ENCODE measurements around the gene TCN1. TPM values are rescaled to one million over a fixed set of nuclear protein-coding genes. Genes with fewer than 3 reads are reported as not detected.
"Not testable (repeated sequence)": the region's sequence is repeated elsewhere in the genome, so short reads cannot be mapped to it uniquely, and the experiment has no call there.

The TCN1 gene
- total RNA-seq, 1 donor from 2014 or later, result not detected

DNA sequence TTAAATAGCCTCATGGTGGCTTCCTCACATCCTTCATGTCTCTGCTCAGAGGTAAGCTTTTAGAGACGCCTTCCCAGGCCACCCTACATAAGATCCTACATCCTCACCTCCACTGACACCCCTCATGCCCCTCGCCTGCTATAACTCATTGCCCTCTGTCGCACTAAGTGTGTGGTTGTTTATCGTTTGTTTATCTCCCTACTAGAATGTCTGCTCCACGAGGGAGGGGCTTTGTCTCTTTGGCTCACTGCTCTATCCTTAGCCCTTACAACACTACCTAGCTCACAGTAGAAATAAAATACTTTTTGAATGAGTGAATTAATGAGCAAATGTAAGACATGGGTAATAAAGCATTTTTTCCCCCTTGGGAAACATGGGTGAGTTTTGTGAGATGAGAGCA lies 19.7 kb downstream of the TCN1 start:
- Mint-ChIP-seq H3K9me3 (no peaks in the 10 kb centered on the region), H3K36me3 (ENCODE audit: low read depth) (no peaks in the 10 kb centered on the region), H3K4me1 (no peaks in the 10 kb centered on the region), H3K4me3 (no peak overlapping the region), H3K27ac (no peak overlapping the region), H3K27me3 (no peaks in the 10 kb centered on the region)
- intact Hi-C loops (cut with micrococcal nuclease), result no loop called here
- DNase-seq, result no peak

DNA sequence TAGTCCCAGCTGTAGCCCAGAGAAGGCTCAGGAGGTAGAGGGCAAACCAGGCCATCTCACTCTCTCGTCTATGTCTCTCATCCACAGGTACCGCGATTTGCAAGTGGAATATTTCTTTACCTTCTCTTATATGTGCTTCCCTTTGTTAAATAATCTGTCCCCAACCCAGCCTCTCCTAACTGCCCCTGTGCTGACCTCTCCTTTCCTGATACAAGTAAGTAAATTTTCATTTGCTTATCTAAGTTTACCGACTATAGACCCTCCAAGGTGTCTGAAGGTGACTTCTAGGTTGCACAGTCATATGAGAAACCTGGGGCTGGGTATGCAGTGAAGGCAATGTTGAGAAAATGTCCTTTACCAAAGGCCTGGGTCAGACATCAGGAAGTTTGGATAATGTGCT lies 20.9 kb downstream of the TCN1 start, which contains the start of gene CBLIF:
Gene CBLIF (minus strand): TSS at position 101 of the 400 bp plus-strand sequence. CDS start 46 bp downstream, at position 55.
- H3K27ac Mint-ChIP-seq, result no peak within 1 kb of the TSS
- H3K36me3 Mint-ChIP-seq (ENCODE audit: low read depth), result no peaks in the 10 kb centered on the region
- H3K4me1 Mint-ChIP-seq, result no peaks in the 10 kb centered on the region
- intact Hi-C loops (cut with micrococcal nuclease), result no loop called here
- no peaks in the 10 kb centered on the region for H3K9me3 Mint-ChIP-seq
- H3K27me3 Mint-ChIP-seq, result no peaks in the 10 kb centered on the region
- no peak within 1 kb of the TSS for H3K4me3 Mint-ChIP-seq
- no peak for DNase-seq

DNA sequence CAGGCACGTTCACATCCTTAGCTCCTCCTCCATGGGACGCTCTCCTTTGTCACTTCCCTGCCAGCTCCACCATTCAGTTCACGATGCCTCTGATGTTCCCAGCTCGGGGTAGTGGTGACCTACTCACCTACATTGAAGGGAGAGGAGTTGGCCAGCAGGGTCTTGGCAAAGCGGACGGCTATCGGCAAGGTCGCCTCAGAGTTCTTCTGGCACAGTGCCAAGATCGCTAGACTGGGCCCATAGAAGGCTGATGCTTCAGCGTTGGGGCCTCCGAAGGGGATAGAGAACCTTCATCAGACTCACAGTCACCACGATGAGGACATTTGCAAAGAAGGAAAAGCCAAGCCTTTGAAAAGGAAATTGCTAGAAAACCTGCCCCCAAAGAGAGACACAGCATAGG lies 24.0 kb downstream of the TCN1 start:
- intact Hi-C loops (cut with micrococcal nuclease), result no loop called here
- Mint-ChIP-seq H3K36me3 (ENCODE audit: low read depth) (no peaks in the 10 kb centered on the region), H3K4me1 (no peaks in the 10 kb centered on the region), H3K9me3 (no peaks in the 10 kb centered on the region), H3K27me3 (peaks cover 4% of the 10 kb centered on the region), H3K27ac (no peak overlapping the region), H3K4me3 (no peak overlapping the region)
- no peak for DNase-seq

DNA sequence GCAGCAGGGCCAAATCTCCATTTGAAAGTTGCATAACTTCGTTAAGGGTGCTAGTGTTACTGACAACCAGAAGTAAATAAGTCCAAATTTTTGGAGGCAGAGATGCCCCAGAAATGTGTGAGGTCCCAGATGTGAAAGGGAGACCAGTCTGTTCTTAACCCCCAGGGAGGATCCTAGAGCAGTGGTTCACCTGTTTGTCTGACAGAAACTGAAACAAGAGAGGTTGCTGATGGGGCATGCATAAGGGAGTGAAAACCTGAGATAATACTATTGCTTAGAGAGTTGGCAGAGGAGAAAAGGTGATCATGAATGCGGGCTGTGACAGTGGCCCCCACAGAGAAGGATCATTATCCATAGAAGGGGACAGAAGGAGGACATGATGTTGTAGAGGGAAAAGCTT lies 24.8 kb downstream of the TCN1 start:
- H3K27ac Mint-ChIP-seq, result no peak overlapping the region
- no peaks in the 10 kb centered on the region for H3K4me1 Mint-ChIP-seq
- H3K9me3 Mint-ChIP-seq, result no peaks in the 10 kb centered on the region
- no peaks in the 10 kb centered on the region for H3K36me3 Mint-ChIP-seq (ENCODE audit: low read depth)
- no peak overlapping the region for H3K4me3 Mint-ChIP-seq
- DNase-seq, result no peak
- H3K27me3 Mint-ChIP-seq, result peaks cover 9% of the 10 kb centered on the region
- intact Hi-C loops (cut with micrococcal nuclease), result no loop called here

DNA sequence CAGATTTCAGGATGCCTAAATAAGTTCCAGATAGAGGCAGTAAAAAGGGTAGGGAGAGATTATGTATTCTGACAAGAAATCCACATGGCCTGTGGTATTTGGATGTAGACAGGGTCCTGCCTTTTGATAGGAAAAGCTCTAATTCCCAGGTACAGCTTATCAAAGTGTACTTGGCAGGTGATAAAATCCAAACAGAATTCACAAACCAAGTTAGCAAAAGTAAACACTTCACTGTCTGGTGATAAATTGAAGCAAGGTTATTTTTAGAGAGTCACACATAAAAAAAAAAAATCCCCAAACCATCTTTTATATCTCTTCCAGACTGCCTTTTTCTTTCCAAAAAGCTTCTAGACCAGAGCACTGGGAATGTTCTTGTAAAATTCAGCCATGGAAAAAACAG lies 26.7 kb downstream of the TCN1 start:
- H3K4me3 Mint-ChIP-seq, result no peak overlapping the region
- H3K27me3 Mint-ChIP-seq, result peaks cover 9% of the 10 kb centered on the region
- no peaks in the 10 kb centered on the region for H3K4me1 Mint-ChIP-seq
- intact Hi-C loops (cut with micrococcal nuclease), result no loop called here
- H3K9me3 Mint-ChIP-seq, result no peaks in the 10 kb centered on the region
- no peaks in the 10 kb centered on the region for H3K36me3 Mint-ChIP-seq (ENCODE audit: low read depth)
- DNase-seq, result no peak
- H3K27ac Mint-ChIP-seq, result no peak overlapping the region

DNA sequence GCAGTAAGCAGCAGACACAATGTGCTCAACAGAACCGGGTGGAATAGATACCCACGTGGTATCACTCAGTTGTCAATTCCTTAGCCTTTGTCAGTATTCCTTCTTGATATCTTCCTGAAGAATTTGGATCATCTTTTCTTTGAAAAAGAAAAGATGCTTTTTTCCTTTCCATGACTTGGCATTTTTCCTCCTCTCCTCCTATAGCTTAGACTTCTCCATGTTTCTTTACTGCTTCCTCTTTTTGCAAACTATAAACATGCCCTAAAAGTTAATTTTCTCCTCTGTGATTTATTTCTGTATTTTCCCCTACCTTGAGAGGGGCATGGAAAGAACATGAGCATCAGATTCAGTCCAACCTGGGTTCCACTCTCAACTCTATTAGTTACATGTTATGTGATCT lies 32.7 kb downstream of the TCN1 start:
- no peaks in the 10 kb centered on the region for H3K36me3 Mint-ChIP-seq (ENCODE audit: low read depth)

DNA sequence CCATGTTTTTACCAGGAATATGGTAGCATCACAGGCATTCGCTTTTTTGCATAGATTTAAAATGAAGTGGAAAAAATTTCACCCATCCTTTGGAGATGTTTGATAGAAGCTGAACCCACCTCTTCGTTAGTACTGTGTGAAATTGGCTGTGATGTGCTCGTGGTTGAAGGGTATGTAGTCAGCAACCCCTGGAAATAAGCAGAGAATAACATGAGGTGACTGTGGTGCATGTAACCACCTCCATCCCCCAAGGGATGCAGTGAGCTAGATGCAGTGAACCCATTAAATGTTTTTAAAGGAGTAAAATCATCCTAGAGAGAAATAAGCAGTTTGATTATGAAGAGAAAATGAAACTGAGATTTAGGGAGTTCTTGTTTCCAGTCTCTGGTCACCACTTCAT lies 36.9 kb downstream of the TCN1 start:
- no peaks in the 10 kb centered on the region for H3K36me3 Mint-ChIP-seq (ENCODE audit: low read depth)
- H3K4me3 Mint-ChIP-seq, result no peak overlapping the region
- peaks cover 4% of the 10 kb centered on the region for H3K4me1 Mint-ChIP-seq
- DNase-seq, result no peak
- H3K9me3 Mint-ChIP-seq, result no peaks in the 10 kb centered on the region
- H3K27me3 Mint-ChIP-seq, result peaks cover 3% of the 10 kb centered on the region
- no peak overlapping the region for H3K27ac Mint-ChIP-seq
- intact Hi-C loops (cut with micrococcal nuclease), result loop anchor here (10.0 kb wide), 1 partner anchor 305 kb away; no protein-coding TSS in a partner anchor

More for the DNA sequence above, 32.7 kb downstream of the TCN1 start:
- Mint-ChIP-seq H3K27ac (no peak overlapping the region), H3K9me3 (no peaks in the 10 kb centered on the region), H3K4me3 (no peak overlapping the region), H3K27me3 (peaks cover 9% of the 10 kb centered on the region), H3K4me1 (peaks cover 4% of the 10 kb centered on the region)
- intact Hi-C loops (cut with micrococcal nuclease), result no loop called here
- DNase-seq, result no peak

DNA sequence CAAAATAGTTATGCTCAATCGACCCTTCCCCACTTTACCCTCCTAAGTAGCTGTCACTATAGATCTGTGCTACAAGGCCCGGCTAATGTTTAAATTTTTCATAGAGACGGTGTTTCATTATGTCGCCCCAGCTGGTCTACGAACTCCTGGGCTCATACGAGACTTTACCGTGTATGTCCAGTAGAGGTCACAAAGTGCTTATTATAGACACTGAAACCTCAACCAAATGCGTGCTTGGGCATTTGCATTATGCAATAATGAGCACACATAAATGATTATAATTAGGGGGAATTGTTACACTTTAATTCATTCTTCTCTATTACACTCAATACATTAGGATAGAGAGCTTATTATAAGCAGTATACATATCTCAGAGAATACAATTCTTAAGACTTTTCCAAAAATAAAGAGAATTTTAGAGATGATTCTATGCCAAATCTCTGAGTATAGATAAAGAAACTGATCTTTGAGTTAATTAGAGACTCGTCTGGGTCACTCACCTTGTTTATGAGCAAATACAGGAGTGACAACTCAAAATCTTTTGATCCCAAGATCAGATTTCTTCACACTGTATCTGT lies 43.2 kb downstream of the TCN1 start:
- intact Hi-C loops (cut with micrococcal nuclease), result loop anchor here (1.0 to 10.0 kb wide), 3 partner anchors 96 to 370 kb away; no protein-coding TSS in a partner anchor
- Mint-ChIP-seq H3K36me3 (ENCODE audit: low read depth) (no peaks in the 10 kb centered on the region), H3K9me3 (no peaks in the 10 kb centered on the region), H3K27ac (no peak overlapping the region), H3K4me3 (no peak overlapping the region), H3K4me1 (peaks cover 5% of the 10 kb centered on the region), H3K27me3 (no peaks in the 10 kb centered on the region)
- DNase-seq, result peak; percentile 75

DNA sequence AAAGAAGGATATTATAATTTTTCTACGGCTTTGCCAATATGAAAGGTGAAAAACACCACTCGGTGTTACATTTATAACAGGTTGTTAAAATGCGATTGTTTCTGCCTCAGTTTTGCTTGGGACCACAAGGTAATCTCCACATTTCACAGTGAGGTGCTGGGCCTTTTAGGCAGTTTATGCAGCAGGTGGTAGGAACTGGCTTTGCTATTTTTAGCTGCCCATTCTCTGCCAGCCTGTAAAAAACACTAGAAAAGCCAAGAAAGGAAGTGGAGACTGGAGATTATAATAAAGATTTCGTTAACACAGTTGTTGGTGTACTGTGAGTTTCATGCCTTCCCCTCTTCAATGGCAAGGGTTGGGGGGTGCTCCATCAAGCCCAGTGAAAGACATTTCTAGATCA lies 47.7 kb downstream of the TCN1 start:
- intact Hi-C loops (cut with micrococcal nuclease), result no loop called here
- peaks cover 12% of the 10 kb centered on the region for H3K4me1 Mint-ChIP-seq
- H3K27ac Mint-ChIP-seq, result no peak overlapping the region
- no peak for DNase-seq
- no peaks in the 10 kb centered on the region for H3K36me3 Mint-ChIP-seq (ENCODE audit: low read depth)
- H3K9me3 Mint-ChIP-seq, result no peaks in the 10 kb centered on the region
- no peak overlapping the region for H3K4me3 Mint-ChIP-seq
- H3K27me3 Mint-ChIP-seq, result no peaks in the 10 kb centered on the region

DNA sequence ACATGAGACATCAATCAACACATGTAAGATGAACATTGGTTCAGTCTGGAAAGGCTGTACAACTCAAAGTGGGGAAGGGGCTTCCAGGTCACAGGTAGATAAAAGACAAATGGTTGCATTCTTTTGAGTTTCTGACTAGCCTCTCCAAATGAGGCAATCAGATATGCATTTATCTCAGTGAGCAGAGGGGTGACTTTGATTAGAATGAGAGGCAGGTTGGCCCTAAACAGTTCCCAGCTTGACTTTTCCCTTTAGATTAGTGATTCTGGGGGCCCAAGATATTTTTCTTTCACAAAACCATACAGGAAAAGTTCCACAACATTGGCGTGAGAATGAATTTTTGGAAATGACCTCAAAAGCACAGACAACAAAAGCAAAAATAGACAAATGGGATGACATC lies 49.9 kb downstream of the TCN1 start:
- H3K36me3 Mint-ChIP-seq (ENCODE audit: low read depth); intact Hi-C loops (cut with micrococcal nuclease); H3K27ac Mint-ChIP-seq; H3K9me3 Mint-ChIP-seq; DNase-seq; H3K4me3 Mint-ChIP-seq; H3K27me3 Mint-ChIP-seq: not testable (repeated sequence)
- peaks cover 12% of the 10 kb centered on the region for H3K4me1 Mint-ChIP-seq

DNA sequence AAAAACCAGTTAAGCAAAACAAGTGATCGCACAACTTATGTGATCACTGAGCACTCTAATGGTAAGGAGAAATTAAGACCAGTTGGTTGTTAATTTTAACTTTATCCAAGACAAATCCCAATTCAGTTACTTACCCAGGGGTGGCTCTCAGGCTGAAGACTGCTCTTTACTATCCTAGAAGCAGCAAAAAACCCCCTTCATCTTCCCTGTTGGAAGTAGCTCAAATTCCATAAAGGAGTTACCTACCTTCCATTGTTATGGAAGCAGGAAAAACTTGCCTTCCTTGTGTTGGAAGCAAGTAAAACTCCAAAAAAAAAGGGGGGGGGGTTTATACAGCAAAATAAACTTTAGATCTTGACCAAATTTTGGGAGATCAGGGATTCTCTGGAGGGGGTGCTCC lies 50.5 kb downstream of the TCN1 start:
- Mint-ChIP-seq H3K27me3 (no peaks in the 10 kb centered on the region), H3K27ac (no peak overlapping the region), H3K4me3 (no peak overlapping the region), H3K9me3 (peaks cover 6% of the 10 kb centered on the region), H3K4me1 (peaks cover 18% of the 10 kb centered on the region), H3K36me3 (ENCODE audit: low read depth) (no peaks in the 10 kb centered on the region)
- no peak for DNase-seq
- intact Hi-C loops (cut with micrococcal nuclease), result no loop called here

DNA sequence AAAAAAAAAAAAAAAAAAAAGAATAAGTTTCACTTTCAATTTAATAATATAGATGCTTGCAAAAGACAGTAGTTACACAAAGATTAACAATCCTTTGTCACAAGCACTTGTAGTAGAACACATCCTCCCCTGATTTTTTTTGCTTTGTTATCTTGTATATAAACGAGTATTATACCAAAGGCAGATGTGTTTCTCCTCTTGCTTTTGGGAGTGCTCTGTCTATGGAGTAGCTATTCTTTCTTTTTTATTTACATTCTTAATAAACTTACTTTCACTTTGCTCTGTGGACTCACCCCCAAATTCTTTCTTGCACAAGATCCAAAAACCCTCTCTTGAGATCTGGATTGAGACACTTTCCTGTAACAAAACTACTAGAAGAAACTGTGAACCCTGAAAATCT lies 52.3 kb downstream of the TCN1 start:
- DNase-seq, result no peak
- Mint-ChIP-seq H3K36me3 (ENCODE audit: low read depth) (no peaks in the 10 kb centered on the region), H3K9me3 (peaks cover 6% of the 10 kb centered on the region), H3K27me3 (no peaks in the 10 kb centered on the region), H3K4me3 (peak overlapping the region; percentile 42), H3K27ac (no peak overlapping the region), H3K4me1 (peaks cover 22% of the 10 kb centered on the region)
- intact Hi-C loops (cut with micrococcal nuclease), result loop anchor here (5.0 kb wide), 2 partner anchors 43 to 262 kb away; no protein-coding TSS in a partner anchor

DNA sequence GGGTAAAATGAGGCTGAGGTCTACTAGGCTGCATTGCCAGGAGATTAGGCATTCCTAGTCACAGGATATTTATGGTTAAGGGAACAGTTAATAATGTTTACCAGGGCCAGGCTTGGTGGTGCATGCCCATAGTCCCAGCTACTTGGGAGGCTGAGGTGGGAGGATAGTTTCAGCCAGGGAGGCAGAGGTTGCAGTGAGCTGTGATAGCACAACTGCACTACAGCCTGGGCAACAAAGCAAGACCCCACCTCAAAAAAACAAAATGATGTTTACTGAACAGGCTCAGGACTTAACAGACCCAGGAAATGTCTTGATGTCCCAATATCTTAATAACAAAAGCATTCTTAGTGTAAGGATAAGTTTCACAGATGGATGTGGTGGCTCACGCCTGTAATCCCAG lies 52.9 kb downstream of the TCN1 start:
- Mint-ChIP-seq H3K4me3 (no peak overlapping the region), H3K4me1 (peaks cover 20% of the 10 kb centered on the region), H3K27me3 (no peaks in the 10 kb centered on the region), H3K9me3 (peaks cover 6% of the 10 kb centered on the region), H3K36me3 (ENCODE audit: low read depth) (peaks cover 2% of the 10 kb centered on the region), H3K27ac (no peak overlapping the region)
- no peak for DNase-seq
- intact Hi-C loops (cut with micrococcal nuclease), result loop anchor here (5.0 kb wide), 2 partner anchors 44 to 261 kb away; no protein-coding TSS in a partner anchor

DNA sequence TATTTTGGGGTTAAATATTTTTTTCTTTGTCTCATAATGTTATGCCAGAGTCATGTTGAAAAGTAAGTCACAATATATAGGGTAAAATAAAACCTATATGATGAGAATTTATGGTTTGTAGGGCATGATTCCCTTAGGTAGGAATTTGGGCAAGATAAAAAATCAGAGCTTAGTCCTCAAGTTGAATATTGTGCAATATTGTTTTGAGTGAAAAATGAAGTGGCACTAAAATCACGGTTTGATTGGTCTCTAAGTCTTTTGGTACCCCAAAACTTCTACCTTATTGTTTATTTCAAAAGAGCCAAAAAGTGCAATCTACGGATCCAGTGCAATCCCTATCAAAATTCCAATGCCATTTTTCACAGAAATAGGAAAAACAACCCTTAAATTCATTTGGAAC lies 54.1 kb downstream of the TCN1 start:
- intact Hi-C loops (cut with micrococcal nuclease), result loop anchor here (5.0 kb wide), 2 partner anchors 45 to 260 kb away; no protein-coding TSS in a partner anchor
- no peak for DNase-seq
- Mint-ChIP-seq H3K27ac (no peak overlapping the region), H3K27me3 (no peaks in the 10 kb centered on the region), H3K4me1 (peaks cover 22% of the 10 kb centered on the region), H3K9me3 (peaks cover 6% of the 10 kb centered on the region), H3K4me3 (no peak overlapping the region), H3K36me3 (ENCODE audit: low read depth) (peaks cover 6% of the 10 kb centered on the region)

DNA sequence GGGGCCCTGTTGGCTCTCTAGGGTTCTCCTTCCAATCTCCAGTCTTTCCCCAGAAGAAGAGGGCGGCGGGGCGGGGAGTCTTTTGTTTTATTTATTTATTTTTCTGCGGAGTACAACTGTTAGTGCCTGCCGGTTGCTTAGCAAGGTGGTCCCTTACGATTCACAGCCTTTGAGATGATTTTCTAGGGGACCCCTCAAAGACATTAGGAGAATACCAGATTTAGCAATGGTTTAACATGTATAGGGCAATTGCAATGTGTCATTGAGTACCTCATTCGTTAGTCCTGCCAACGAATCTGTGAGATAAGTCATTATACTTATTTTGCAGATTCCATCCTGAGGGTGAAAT lies 55.4 kb downstream of the TCN1 start:
- DNase-seq, result no peak
- Mint-ChIP-seq H3K27ac (peak overlapping the region; percentile 91), H3K36me3 (ENCODE audit: low read depth) (peaks cover 18% of the 10 kb centered on the region), H3K4me3 (peak overlapping the region; percentile 92), H3K4me1 (peaks cover 22% of the 10 kb centered on the region), H3K9me3 (peaks cover 6% of the 10 kb centered on the region), H3K27me3 (no peaks in the 10 kb centered on the region)
- intact Hi-C loops (cut with micrococcal nuclease), result loop anchor here (1.0 to 5.0 kb wide), 5 partner anchors 46 to 259 kb away; partner anchors contain the start of genes PATL1 and STX3

Measured in activated CD4-positive, alpha-beta T cell treated with anti-CD3 and anti-CD28 coated beads, Interleukin-2, amount 10 ng/mL, durations not matched to agents 24 days and 14 days (primary cell).